ENCODE data around the gene PLXDC2. TPM values are rescaled to one million over a fixed set of nuclear protein-coding genes. Genes with fewer than 3 reads are reported as not detected.

The PLXDC2 gene
- total RNA-seq, 1 experiment from 2014 or later = 0.20 TPM

DNA sequence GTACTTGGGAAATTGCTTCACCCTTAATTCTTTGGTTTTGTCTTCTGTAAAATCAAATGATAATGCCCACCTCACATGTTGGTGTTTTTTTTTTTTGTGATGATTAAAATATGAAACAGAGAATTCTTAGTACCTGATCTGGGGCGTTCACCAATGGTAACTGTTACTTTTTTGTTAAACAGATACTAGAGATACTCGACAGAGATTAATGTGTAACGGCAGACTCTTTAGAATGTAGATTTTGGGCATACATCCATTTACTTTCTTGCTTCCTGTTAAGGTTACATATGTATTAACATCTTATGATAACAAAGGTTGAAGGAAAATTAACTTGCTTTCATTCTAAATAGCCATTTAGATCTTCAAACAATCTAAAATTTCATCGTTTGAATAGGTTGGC lies 23.3 kb downstream of the PLXDC2 start:
- H3K27ac ChIP-seq (ENCODE audit: low read depth, low read length) = no peak overlapping the region
- no peaks in the 10 kb centered on the region for H3K27me3 ChIP-seq (ENCODE audit: insufficient read depth, low read length)
- intact Hi-C loops (cut with micrococcal nuclease) = no loop called here
- no peaks in the 10 kb centered on the region for H3K36me3 ChIP-seq (ENCODE audit: control insufficient read depth in 1 of 2, insufficient read depth in 2 of 2, low read length in 2 of 2)
- H3K9me2 ChIP-seq (ENCODE audit: insufficient read depth) = no peaks in the 10 kb centered on the region
- no peak overlapping the region for H3K4me3 ChIP-seq (replicated peaks in 1 of 2; ENCODE audit: low read depth in 1 of 2, low read length in 2 of 2)
- no peak overlapping the region for H2AFZ ChIP-seq (ENCODE audit: low read depth, low read length, poor library complexity, severe bottlenecking)
- no peak for ATAC-seq
- ChIA-PET POLR2A (no interaction called here), RAD21 (ENCODE audit: low non-redundant PET in 1 of 2, low total read pairs in 2 of 2, uncharacterized antibody in 2 of 2, unreplicated experiment in 2 of 2) (no interaction called here), CTCF (no interaction called here)
- DNase-seq (ENCODE audit: low read depth, low spot score) = no peak
- TF ChIP-seq, protein P1, sequence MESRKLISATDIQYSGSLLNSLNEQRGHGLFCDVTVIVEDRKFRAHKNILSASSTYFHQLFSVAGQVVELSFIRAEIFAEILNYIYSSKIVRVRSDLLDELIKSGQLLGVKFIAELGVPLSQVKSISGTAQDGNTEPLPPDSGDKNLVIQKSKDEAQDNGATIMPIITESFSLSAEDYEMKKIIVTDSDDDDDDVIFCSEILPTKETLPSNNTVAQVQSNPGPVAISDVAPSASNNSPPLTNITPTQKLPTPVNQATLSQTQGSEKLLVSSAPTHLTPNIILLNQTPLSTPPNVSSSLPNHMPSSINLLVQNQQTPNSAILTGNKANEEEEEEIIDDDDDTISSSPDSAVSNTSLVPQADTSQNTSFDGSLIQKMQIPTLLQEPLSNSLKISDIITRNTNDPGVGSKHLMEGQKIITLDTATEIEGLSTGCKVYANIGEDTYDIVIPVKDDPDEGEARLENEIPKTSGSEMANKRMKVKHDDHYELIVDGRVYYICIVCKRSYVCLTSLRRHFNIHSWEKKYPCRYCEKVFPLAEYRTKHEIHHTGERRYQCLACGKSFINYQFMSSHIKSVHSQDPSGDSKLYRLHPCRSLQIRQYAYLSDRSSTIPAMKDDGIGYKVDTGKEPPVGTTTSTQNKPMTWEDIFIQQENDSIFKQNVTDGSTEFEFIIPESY (IDR thresholded peaks at IDR 0.05; ENCODE audit: extremely low read depth, insufficient replicate concordance, low read length) = no peak
- TF ChIP-seq ELF1 (IDR thresholded peaks at IDR 0.05; ENCODE audit: borderline replicate concordance, low read depth) = no peak
- TF ChIP-seq, protein P2, sequence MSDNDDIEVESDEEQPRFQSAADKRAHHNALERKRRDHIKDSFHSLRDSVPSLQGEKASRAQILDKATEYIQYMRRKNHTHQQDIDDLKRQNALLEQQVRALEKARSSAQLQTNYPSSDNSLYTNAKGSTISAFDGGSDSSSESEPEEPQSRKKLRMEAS (IDR thresholded peaks at IDR 0.05) = no peak
- TF ChIP-seq RAD21 (IDR thresholded peaks at IDR 0.05; ENCODE audit: low read depth) = no peak
- TF ChIP-seq, protein P3, sequence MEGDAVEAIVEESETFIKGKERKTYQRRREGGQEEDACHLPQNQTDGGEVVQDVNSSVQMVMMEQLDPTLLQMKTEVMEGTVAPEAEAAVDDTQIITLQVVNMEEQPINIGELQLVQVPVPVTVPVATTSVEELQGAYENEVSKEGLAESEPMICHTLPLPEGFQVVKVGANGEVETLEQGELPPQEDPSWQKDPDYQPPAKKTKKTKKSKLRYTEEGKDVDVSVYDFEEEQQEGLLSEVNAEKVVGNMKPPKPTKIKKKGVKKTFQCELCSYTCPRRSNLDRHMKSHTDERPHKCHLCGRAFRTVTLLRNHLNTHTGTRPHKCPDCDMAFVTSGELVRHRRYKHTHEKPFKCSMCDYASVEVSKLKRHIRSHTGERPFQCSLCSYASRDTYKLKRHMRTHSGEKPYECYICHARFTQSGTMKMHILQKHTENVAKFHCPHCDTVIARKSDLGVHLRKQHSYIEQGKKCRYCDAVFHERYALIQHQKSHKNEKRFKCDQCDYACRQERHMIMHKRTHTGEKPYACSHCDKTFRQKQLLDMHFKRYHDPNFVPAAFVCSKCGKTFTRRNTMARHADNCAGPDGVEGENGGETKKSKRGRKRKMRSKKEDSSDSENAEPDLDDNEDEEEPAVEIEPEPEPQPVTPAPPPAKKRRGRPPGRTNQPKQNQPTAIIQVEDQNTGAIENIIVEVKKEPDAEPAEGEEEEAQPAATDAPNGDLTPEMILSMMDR (IDR thresholded peaks at IDR 0.05 in 2 of 3, conservative IDR thresholded peaks at IDR 0.05 in 1 of 3; ENCODE audit: borderline replicate concordance in 1 of 3, insufficient read depth in 1 of 3, low read depth in 2 of 3, low read length in 2 of 3) = no peak
- TF ChIP-seq POLR2A (IDR thresholded peaks at IDR 0.05; ENCODE audit: borderline replicate concordance, extremely low read depth, insufficient read depth, insufficient read length) = no peak
- no peak for TF ChIP-seq JUND (IDR thresholded peaks at IDR 0.05)
- no peak for TF ChIP-seq EZH2phosphoT487 (IDR thresholded peaks at IDR 0.05; ENCODE audit: borderline replicate concordance)
- no peak for TF ChIP-seq SRF (IDR thresholded peaks at IDR 0.05; ENCODE audit: low read depth)
- TF ChIP-seq ZNF274 (IDR thresholded peaks at IDR 0.05; ENCODE audit: low read depth, low read length) = no peak
- no peak for TF ChIP-seq CEBPB (IDR thresholded peaks at IDR 0.05; ENCODE audit: low read depth)
- no peak for TF ChIP-seq EGR1 (IDR thresholded peaks at IDR 0.05; ENCODE audit: low read depth)
- TF ChIP-seq EZH2 (IDR thresholded peaks at IDR 0.05) = no peak
- TF ChIP-seq, protein P4, sequence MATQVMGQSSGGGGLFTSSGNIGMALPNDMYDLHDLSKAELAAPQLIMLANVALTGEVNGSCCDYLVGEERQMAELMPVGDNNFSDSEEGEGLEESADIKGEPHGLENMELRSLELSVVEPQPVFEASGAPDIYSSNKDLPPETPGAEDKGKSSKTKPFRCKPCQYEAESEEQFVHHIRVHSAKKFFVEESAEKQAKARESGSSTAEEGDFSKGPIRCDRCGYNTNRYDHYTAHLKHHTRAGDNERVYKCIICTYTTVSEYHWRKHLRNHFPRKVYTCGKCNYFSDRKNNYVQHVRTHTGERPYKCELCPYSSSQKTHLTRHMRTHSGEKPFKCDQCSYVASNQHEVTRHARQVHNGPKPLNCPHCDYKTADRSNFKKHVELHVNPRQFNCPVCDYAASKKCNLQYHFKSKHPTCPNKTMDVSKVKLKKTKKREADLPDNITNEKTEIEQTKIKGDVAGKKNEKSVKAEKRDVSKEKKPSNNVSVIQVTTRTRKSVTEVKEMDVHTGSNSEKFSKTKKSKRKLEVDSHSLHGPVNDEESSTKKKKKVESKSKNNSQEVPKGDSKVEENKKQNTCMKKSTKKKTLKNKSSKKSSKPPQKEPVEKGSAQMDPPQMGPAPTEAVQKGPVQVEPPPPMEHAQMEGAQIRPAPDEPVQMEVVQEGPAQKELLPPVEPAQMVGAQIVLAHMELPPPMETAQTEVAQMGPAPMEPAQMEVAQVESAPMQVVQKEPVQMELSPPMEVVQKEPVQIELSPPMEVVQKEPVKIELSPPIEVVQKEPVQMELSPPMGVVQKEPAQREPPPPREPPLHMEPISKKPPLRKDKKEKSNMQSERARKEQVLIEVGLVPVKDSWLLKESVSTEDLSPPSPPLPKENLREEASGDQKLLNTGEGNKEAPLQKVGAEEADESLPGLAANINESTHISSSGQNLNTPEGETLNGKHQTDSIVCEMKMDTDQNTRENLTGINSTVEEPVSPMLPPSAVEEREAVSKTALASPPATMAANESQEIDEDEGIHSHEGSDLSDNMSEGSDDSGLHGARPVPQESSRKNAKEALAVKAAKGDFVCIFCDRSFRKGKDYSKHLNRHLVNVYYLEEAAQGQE (IDR thresholded peaks at IDR 0.05; ENCODE audit: low read depth) = no peak
- no peak for TF ChIP-seq POLR2AphosphoS5 (IDR thresholded peaks at IDR 0.05; ENCODE audit: low read depth, low read length)
- peaks cover 0 to 15% of the 10 kb centered on the region in 2 experiments; a peak in 2 of 4 replicates for H3K9me3 ChIP-seq (ENCODE audit: control insufficient read depth in 1 of 2, insufficient read depth in 1 of 2, low read depth in 1 of 2, low read length in 2 of 2)
- H3K4me1 ChIP-seq (ENCODE audit: control insufficient read depth in 1 of 2, insufficient read depth in 2 of 2, low read length in 2 of 2) = no peaks in the 10 kb centered on the region
- no peaks in the 10 kb centered on the region for H4K20me1 ChIP-seq (ENCODE audit: insufficient read depth)
- no TSS peak for BruUV-seq (replicated peaks)
- H3K4me2 ChIP-seq (ENCODE audit: low read length) = no peak overlapping the region
- H3K79me2 ChIP-seq (ENCODE audit: insufficient read depth, low read length) = no peaks in the 10 kb centered on the region
- H3K9ac ChIP-seq (ENCODE audit: low read length) = no peak overlapping the region

Measured in HCT116 (cell line).